ENCODE results near the gene TAF4B.

Gene TAF4B

DNA sequence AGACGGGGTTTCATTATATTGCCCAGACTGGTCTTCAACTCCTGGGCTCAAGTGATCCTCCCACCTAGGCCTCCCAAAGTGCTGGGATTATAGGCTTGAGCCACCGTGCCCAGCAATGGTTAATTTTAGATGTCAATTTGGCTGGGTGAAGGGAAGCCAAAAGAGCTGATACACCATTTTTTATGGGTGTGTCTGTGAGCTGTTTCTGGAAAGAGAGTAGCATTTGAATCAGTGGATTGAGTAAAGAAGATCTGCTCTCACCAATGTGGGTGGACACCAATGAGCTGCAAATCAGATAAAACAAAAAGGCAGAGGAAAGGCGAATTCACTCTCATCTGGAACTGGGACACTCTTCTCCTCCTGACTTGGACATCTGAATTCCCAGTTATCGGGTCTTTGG lies 16.1 kb upstream of the TAF4B start:
- no peak for DNase-seq (ENCODE audit: extremely low spot score)
- CTCF ChIA-PET = interaction anchor here (1.0 to 1.6 kb wide), 3 partner anchors 10 to 70 kb away, joined by 3 to 5 read pairs (median 3); no protein-coding TSS in a partner anchor
- TF ChIP-seq, protein P1, sequence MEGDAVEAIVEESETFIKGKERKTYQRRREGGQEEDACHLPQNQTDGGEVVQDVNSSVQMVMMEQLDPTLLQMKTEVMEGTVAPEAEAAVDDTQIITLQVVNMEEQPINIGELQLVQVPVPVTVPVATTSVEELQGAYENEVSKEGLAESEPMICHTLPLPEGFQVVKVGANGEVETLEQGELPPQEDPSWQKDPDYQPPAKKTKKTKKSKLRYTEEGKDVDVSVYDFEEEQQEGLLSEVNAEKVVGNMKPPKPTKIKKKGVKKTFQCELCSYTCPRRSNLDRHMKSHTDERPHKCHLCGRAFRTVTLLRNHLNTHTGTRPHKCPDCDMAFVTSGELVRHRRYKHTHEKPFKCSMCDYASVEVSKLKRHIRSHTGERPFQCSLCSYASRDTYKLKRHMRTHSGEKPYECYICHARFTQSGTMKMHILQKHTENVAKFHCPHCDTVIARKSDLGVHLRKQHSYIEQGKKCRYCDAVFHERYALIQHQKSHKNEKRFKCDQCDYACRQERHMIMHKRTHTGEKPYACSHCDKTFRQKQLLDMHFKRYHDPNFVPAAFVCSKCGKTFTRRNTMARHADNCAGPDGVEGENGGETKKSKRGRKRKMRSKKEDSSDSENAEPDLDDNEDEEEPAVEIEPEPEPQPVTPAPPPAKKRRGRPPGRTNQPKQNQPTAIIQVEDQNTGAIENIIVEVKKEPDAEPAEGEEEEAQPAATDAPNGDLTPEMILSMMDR (IDR thresholded peaks at IDR 0.05; ENCODE audit: control extremely low read depth, extremely low read depth, low read depth, missing control alignments) = no peak
- POLR2A ChIA-PET = no interaction called here

DNA sequence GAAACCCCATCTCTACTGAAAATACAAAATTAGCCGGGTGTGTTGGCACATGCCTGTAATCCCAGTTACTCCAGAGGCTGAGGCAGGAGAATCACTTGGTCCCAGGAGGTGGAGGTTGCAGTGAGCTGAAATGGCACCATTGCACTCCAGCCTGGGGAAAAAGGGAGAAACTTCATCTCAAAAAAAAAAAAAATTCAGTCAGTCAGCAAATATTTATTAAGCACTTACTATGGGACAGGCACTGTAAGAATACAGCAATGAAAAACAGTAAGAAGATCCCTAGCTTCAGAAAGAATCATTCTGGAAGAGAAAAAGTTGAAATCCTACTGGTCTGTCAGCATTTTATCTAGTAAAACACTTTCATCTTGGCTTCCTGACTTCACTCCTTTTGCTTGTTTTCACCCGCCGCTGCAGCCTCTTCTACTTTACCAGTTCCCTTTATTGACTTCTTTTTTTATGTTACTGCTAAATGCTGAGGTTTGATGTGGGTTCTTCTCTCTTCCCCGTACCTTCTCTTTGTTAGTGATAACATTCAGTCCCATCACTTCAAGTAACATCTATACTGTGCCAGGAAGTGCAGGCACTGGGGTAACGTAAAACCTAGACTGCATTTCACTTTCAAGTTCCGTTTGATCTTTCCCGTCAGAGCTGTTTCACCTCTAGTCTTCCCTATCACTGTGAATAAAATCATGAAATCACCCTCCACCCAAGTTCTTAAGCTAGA lies 10.8 kb upstream of the TAF4B start:
- CTCF ChIA-PET = interaction anchor here (0.7 to 1.5 kb wide), 4 partner anchors 11 to 43 kb away, joined by 3 to 4 read pairs (median 3); no protein-coding TSS in a partner anchor
- peak; percentile 62 for DNase-seq (ENCODE audit: extremely low spot score)

DNA sequence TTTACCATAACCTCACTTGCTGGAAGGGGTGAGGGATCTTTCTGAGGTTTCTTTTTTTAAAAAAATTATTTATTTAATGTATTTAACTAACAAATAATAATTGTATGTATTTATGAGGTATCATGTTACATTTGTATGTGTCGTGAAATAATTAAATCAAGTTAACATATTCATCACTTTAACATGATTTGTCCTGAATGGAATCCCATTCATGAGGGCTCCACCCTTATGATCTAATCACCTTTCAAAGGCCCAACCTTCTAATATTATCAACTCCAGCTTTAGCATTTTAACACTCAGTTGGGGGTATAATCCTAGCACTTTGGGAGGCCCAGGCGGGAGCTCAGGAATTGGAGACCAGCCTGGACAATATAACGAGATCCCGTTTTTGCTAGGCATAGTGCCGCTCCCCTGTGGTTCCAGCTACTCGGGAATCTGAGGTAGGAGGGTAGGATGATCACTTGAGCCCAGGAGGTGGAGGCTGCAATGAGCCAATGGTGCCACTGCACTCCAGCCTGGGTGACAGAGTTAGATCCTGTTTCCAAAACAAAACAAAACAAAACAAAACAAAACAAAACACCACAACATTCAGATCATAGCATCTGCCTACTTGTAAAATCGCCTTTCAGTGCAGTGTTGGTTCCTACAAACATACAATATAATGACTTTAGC lies 1.1 kb upstream of the TAF4B start:
- ChIA-PET POLR2A (no interaction called here), CTCF (interaction anchor here (1.2 kb wide), 1 partner anchor 46 kb away, joined by 3 read pairs; no protein-coding TSS in a partner anchor)
- TF ChIP-seq, protein P1 (IDR thresholded peaks at IDR 0.05; ENCODE audit: control extremely low read depth, extremely low read depth, low read depth, missing control alignments) = no peak
- no peak for DNase-seq (ENCODE audit: extremely low spot score)

More for the DNA sequence above, 10.8 kb upstream of the TAF4B start:
- POLR2A ChIA-PET = no interaction called here
- TF ChIP-seq, protein P1 (IDR thresholded peaks at IDR 0.05; ENCODE audit: control extremely low read depth, extremely low read depth, low read depth, missing control alignments) = no peak

DNA sequence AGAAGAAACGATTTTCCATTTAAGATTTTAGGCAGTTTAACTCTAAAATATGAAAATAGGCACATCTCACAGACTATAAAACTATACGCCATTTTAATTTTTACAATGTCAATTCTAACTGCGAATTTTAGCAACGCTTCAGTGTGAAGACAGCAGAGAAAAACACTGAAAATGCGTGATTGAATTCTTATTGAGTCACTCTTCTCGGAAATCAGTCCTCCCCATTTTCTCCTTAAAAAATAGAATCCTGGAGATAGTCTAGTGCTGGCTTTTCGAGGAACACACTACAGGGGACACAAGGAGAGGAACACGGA lies 373 bp upstream of the TAF4B start:
- no peak for DNase-seq (ENCODE audit: extremely low spot score)
- CTCF ChIA-PET = interaction anchor here (2.1 kb wide), 1 partner anchor 13 kb away, joined by 4 read pairs; no protein-coding TSS in a partner anchor
- POLR2A ChIA-PET = interaction anchor here (2.0 kb wide), 1 partner anchor 8 kb away, joined by 5 read pairs; no protein-coding TSS in a partner anchor
- TF ChIP-seq, protein P1 (IDR thresholded peaks at IDR 0.05; ENCODE audit: control extremely low read depth, extremely low read depth, low read depth, missing control alignments) = no peak

DNA sequence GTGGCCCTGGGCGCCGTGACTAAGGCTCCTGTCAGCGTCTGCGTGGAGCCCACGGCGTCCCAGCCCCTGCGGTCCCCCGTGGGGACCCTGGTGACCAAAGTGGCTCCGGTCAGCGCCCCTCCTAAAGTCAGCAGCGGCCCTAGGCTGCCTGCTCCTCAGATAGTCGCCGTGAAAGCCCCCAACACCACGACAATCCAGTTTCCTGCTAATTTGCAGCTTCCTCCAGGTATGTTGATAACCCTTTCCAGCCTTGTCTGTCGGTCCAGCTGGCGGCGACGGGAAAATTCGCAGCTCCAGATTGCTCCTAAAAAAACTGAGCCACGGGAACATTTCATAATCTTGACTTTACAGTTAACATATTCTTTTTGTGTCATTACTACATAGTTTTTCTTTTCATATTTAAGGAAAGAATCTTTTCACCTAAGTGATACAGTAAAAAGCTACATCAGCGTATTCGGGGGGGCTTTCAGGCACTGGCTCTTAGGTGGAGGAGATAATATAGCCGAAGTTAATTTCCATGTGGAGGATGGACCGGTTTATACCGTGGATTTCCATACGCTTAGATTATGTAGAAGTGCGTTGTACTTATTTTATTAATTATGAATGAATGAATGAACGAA lies 916 bp downstream of the TAF4B start:
- POLR2A ChIA-PET = interaction anchor here (2.0 kb wide), 1 partner anchor 9 kb away, joined by 5 read pairs; no protein-coding TSS in a partner anchor
- CTCF ChIA-PET = interaction anchor here (2.1 kb wide), 1 partner anchor 15 kb away, joined by 4 read pairs; no protein-coding TSS in a partner anchor
- no peak for DNase-seq (ENCODE audit: extremely low spot score)
- TF ChIP-seq, protein P1 (IDR thresholded peaks at IDR 0.05; ENCODE audit: control extremely low read depth, extremely low read depth, low read depth, missing control alignments) = no peak

DNA sequence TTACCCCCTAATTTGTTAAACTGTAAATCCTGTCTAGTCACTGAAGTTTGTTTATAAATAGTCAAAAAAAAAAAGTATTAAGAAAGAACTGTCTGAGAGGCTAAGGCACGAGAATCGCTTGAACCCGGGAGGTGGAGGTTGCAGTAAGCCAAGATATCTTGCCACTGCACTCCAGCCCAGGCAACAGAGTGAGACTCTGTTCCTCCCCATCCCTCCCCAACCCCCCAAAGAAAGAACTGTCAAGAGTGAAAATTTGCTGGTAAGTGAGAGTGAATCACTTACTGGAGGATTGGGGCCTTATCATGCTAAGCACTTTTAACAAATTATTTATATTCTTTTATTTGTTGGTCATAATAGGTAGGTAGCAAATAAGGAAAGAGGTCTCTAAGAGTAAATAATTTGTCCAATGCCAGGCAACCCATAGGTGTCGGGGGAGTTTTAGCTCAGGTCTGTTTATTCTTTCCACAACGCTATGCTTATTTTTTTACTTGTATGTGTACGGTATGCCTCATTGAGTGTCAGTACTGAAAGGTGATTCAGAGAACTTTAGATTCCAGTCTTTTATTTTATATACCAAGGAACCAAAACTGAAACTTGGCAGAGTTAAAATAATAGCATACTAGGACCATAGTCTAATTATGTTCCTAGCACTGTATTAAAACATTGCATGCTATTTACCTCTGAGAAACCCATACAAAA lies 2.5 kb downstream of the TAF4B start:
- ChIA-PET POLR2A (no interaction called here), CTCF (no interaction called here)
- TF ChIP-seq, protein P1 (IDR thresholded peaks at IDR 0.05; ENCODE audit: control extremely low read depth, extremely low read depth, low read depth, missing control alignments) = no peak
- no peak for DNase-seq (ENCODE audit: extremely low spot score)

All from GM10248 (cell line).